H1 (cell line): ENCODE measurements around the gene OR1S2. TPM values are rescaled to one million over a fixed set of nuclear protein-coding genes. Genes with fewer than 3 reads are reported as not detected.

Experiments used
- CTCF ChIA-PET: fragments of 300-600 bp; sonication (Branson Sonifier 250); formaldehyde crosslinking; loops from one replicate; lab custom pipeline; 2021; ENCODE audit not compliant: partially characterized antibody; lab: Charles Lee
- POLR2A ChIA-PET: fragments of 300-600 bp; sonication (Branson Sonifier 250); formaldehyde crosslinking; loops from one replicate; lab custom pipeline; 2021; ENCODE audit warnings: inconsistent platforms; ENCODE audit not compliant: partially characterized antibody; lab: Charles Lee
- DNase-seq, 2 experiments: peaks; one replicate each; pipeline versions ENCODE4 v3.0.0 to v3.0.0-alpha.2; 2010 to 2022; ENCODE audit warnings: low spot score in 2 of 2, low read depth in 1 of 2, mixed read lengths in 1 of 2
- FAIRE-seq: peaks from 2 replicates; lab custom pipeline; 2011; peaks lifted over from hg19 to GRCh38; lab: Jason Lieb, UNC
- H2AFZ ChIP-seq: 2 replicates; pipeline ENCODE4 v1.8.1; 2012; ENCODE audit warnings: low read length, inconsistent platforms
- H2AK5ac ChIP-seq: 2 replicates; pipeline ENCODE4 v1.6.1; 2013; ENCODE audit warnings: low read depth, low read length
- H2BK120ac ChIP-seq: replicated peaks from 2 replicates; pipeline ENCODE3; 2013; ENCODE audit warnings: low read depth, low read length, inconsistent platforms
- H2BK12ac ChIP-seq: 2 replicates; pipeline ENCODE4 v1.6.1; 2013; ENCODE audit warnings: low read depth, low read length
- H2BK15ac ChIP-seq: 2 replicates; pipeline ENCODE4 v1.6.1; 2013; ENCODE audit warnings: low read length
- H2BK20ac ChIP-seq: 2 replicates; pipeline ENCODE4 v1.6.1; 2013; ENCODE audit warnings: low read length
- H2BK5ac ChIP-seq: 2 replicates; pipeline ENCODE4 v1.6.1; 2013; ENCODE audit warnings: low read depth, low read length
- H3K14ac ChIP-seq: 2 replicates; pipeline ENCODE4 v1.6.1; 2013; ENCODE audit warnings: inconsistent platforms; ENCODE audit not compliant: insufficient read length
- H3K18ac ChIP-seq: 2 replicates; pipeline ENCODE4 v1.6.1; 2013; ENCODE audit warnings: low read length; ENCODE audit errors: extremely low read depth
- H3K23ac ChIP-seq: 2 replicates; pipeline ENCODE4 v1.6.1; 2013; ENCODE audit warnings: inconsistent platforms; ENCODE audit not compliant: insufficient read length
- H3K23me2 ChIP-seq: 2 replicates; pipeline ENCODE4 v1.6.1; 2013; ENCODE audit warnings: low read depth, low read length
- H3K27ac ChIP-seq: 2 replicates; pipeline ENCODE4 v1.6.1; 2011; ENCODE audit warnings: low read depth, low read length, inconsistent platforms
- H3K27me3 ChIP-seq, 4 experiments: replicated peaks in 1 of 4; 1 replicate in 1 of 4; 2 replicates in 3 of 4; pipeline versions ENCODE4 v1.6.1 to v1.8.1; 2011 to 2013; ENCODE audit warnings: low read length in 3 of 4, mild to moderate bottlenecking in 3 of 4, inconsistent platforms in 2 of 4, mixed read lengths in 2 of 4, moderate library complexity in 1 of 4; ENCODE audit not compliant: control insufficient read depth in 3 of 4, insufficient read depth in 3 of 4; ENCODE audit errors: extremely low read depth in 1 of 4
- H3K36me3 ChIP-seq, 4 experiments: 2 replicates each; pipeline versions ENCODE4 v1.6.1 to v1.8.1; 2011 to 2013; ENCODE audit warnings: mild to moderate bottlenecking in 4 of 4, low read length in 3 of 4, moderate library complexity in 2 of 4, control low read depth in 1 of 4, inconsistent platforms in 1 of 4; ENCODE audit not compliant: insufficient read depth in 4 of 4, control insufficient read depth in 2 of 4
- H3K4ac ChIP-seq: replicated peaks from 2 replicates; pipeline ENCODE3; 2013; ENCODE audit warnings: low read length, low read depth, mixed read lengths, inconsistent platforms; ENCODE audit not compliant: insufficient read length
- H3K4me1 ChIP-seq, 4 experiments: replicated peaks in 1 of 4; 1 replicate in 1 of 4; 2 replicates in 3 of 4; pipeline versions ENCODE4 v1.6.1 to v1.8.1; 2011 to 2013; ENCODE audit warnings: low read length in 3 of 4, inconsistent platforms in 2 of 4, mixed read lengths in 1 of 4; ENCODE audit not compliant: insufficient read depth in 4 of 4, control insufficient read depth in 3 of 4
- H3K4me2 ChIP-seq, 2 experiments: 2 replicates each; pipeline versions ENCODE4 v1.6.1 to v1.8.1; 2011 to 2013; ENCODE audit warnings: low read depth in 2 of 2, low read length in 2 of 2, control low read depth in 1 of 2, inconsistent platforms in 1 of 2, mild to moderate bottlenecking in 1 of 2; ENCODE audit not compliant: insufficient read depth in 1 of 2
- H3K4me3 ChIP-seq, 4 experiments: fragments of 200-600, 300-600 bp in 1 of 4; sonication (generic), shearing (Covaris generic), sonication (Bioruptor Twin) in 1 of 4; 2 replicates each; pipeline versions ENCODE4 v1.5.1 to v1.8.1; 2011 to 2016; ENCODE audit warnings: low read length in 4 of 4, low read depth in 3 of 4, control low read depth in 2 of 4, inconsistent platforms in 2 of 4, mild to moderate bottlenecking in 2 of 4, mixed read lengths in 1 of 4, moderate library complexity in 1 of 4; ENCODE audit not compliant: insufficient read depth in 2 of 4; ENCODE audit errors: extremely low read depth in 1 of 4
- H3K56ac ChIP-seq: replicated peaks from 2 replicates; pipeline ENCODE3; 2013; ENCODE audit warnings: low read depth, mild to moderate bottlenecking, mixed read lengths, low read length, inconsistent platforms; ENCODE audit not compliant: insufficient read length
- H3K79me1 ChIP-seq: 2 replicates; pipeline ENCODE4 v1.6.1; 2013; ENCODE audit warnings: low read depth, low read length, control low read depth
- H3K79me2 ChIP-seq, 2 experiments: 2 replicates each; pipeline versions ENCODE4 v1.6.1 to v1.8.1; 2012 to 2013; ENCODE audit warnings: low read length in 2 of 2, mild to moderate bottlenecking in 2 of 2, inconsistent platforms in 1 of 2; ENCODE audit not compliant: insufficient read depth in 2 of 2, control insufficient read depth in 1 of 2
- H3K9ac ChIP-seq, 4 experiments: replicated peaks in 1 of 4; 1 replicate in 1 of 4; 2 replicates in 3 of 4; pipeline versions ENCODE4 v1.6.1 to v1.8.1; 2011 to 2013; ENCODE audit warnings: low read depth in 3 of 4, low read length in 3 of 4, control low read depth in 2 of 4, mild to moderate bottlenecking in 2 of 4, moderate library complexity in 2 of 4, inconsistent platforms in 1 of 4; ENCODE audit errors: extremely low read depth in 1 of 4
- H3K9me3 ChIP-seq, 2 experiments: 2 replicates each; pipeline versions ENCODE4 v1.6.1 to v1.8.1; 2012 to 2013; ENCODE audit warnings: mild to moderate bottlenecking in 2 of 2, moderate library complexity in 2 of 2, control low read depth in 1 of 2, inconsistent platforms in 1 of 2, low read depth in 1 of 2, low read length in 1 of 2, mixed read lengths in 1 of 2; ENCODE audit not compliant: insufficient read depth in 2 of 2
- H4K20me1 ChIP-seq, 2 experiments: replicated peaks in 1 of 2; 2 replicates each; pipeline versions ENCODE3 to v1.8.1; 2011 to 2013; ENCODE audit warnings: inconsistent platforms in 2 of 2, low read length in 2 of 2, mild to moderate bottlenecking in 1 of 2; ENCODE audit not compliant: insufficient read depth in 2 of 2, control insufficient read depth in 1 of 2
- H4K5ac ChIP-seq: 2 replicates; pipeline ENCODE4 v1.6.1; 2013; ENCODE audit warnings: low read length, low read depth, mixed read lengths, inconsistent platforms; ENCODE audit not compliant: insufficient read length
- H4K8ac ChIP-seq: 2 replicates; pipeline ENCODE4 v1.8.0; 2013; ENCODE audit warnings: mild to moderate bottlenecking, moderate library complexity, low read length, inconsistent platforms; ENCODE audit not compliant: insufficient read depth; ENCODE audit errors: extremely low read depth
- H4K91ac ChIP-seq: replicated peaks from 2 replicates; pipeline ENCODE3; 2013; ENCODE audit warnings: low read length, mixed read lengths, inconsistent platforms; ENCODE audit not compliant: insufficient read length
- CEBPB ChIP-seq: IDR thresholded peaks from 2 replicates; pipeline ENCODE4 v1.6.1; 2012; ENCODE audit warnings: low read depth, low read length
- POLR2A ChIP-seq, 2 experiments: IDR thresholded peaks; 1 replicate in 1 of 2; 2 replicates in 1 of 2; pipeline ENCODE4 v1.6.1; 2011; ENCODE audit warnings: low read depth in 2 of 2, low read length in 2 of 2, mild to moderate bottlenecking in 2 of 2; ENCODE audit errors: control extremely low read depth in 1 of 2
- TBP ChIP-seq: IDR thresholded peaks from 2 replicates; pipeline ENCODE4 v1.6.1; 2011; ENCODE audit warnings: low read depth, low read length, improper control_type of control experiment
- WGBS, 2 experiments: shearing (Covaris generic) in 1 of 2; methylation state at CpG; one replicate each; pipeline versions ENCODE4 v1.1.6 to v1.1.7; 2013 to 2015; ENCODE audit warnings: low lambda C conversion rate in 2 of 2, mixed read lengths in 2 of 2, inconsistent platforms in 1 of 2, low coverage in 1 of 2, missing lambda C conversion rate in 1 of 2; ENCODE audit not compliant: insufficient replicate concordance in 2 of 2, insufficient coverage in 1 of 2, insufficient read length in 1 of 2; ENCODE audit errors: extremely low coverage in 1 of 2, missing lambda C conversion rate in 1 of 2; 5-methylcytosine and 5-hydroxymethylcytosine counted together
- polyA plus RNA-seq, 7 experiments: library from polyadenylated mRNA; depleted of rRNA in 3 of 7; stranded (reverse) in 5 of 7; unstranded in 2 of 7; fragments of >200 nt in 5 of 7; fragments of 200-250 nt in 2 of 7; gene quantifications; 1 replicate in 5 of 7; 2 replicates in 1 of 7; 4 replicates in 1 of 7; pipeline versions ENCODE4 v1.2.1 to v1.2.3, GENCODE V29; 2011 to 2013; ENCODE audit warnings: missing spikeins in 2 of 7, mixed read lengths in 2 of 7
- total RNA-seq: library from RNA; stranded (reverse); fragmentation: NEBNext Ultra II Directional; extraction: Animal tissue kit (Norgen Biotek cat#: 25700); gene quantifications from 2 replicates; pipeline ENCODE4 v1.2.1, GENCODE V29; 2021

OR1S2 gene
- total and polyA plus RNA-seq, 2 of the 8 experiments (the other 6 are each of a cell fraction or from before 2014, with no cell fraction given): not detected

- H3K23ac ChIP-seq: no peak overlapping the region
- no peaks in the 10 kb centered on the region for H3K23me2 ChIP-seq
- DNase-seq: no peak
- peaks cover 0 to 17% of the 10 kb centered on the region in 2 experiments; a peak in 2 of 4 replicates for H3K9me3 ChIP-seq
- no peak overlapping the region for H2BK15ac ChIP-seq
- H3K9ac ChIP-seq: no peak overlapping the region
- H2BK12ac ChIP-seq: no peak overlapping the region
- H4K5ac ChIP-seq: no peak overlapping the region
- H2BK20ac ChIP-seq: no peak overlapping the region
- CTCF ChIA-PET: no interaction called here
- TF ChIP-seq CEBPB (no peak), POLR2A (IDR thresholded peaks at IDR 0.05; ENCODE audit: control extremely low read depth in 1 of 2, low read depth in 2 of 2, low read length in 2 of 2) (no peak), TBP (no peak)
- TF ChIP-seq, all 59 proteins: peak for 0
- Histone ChIP-seq H3K27me3 (no peaks in the 10 kb centered on the region), H3K56ac (no peak overlapping the region), H4K20me1 (no peaks in the 10 kb centered on the region), H2AFZ (no peak overlapping the region), H2AK5ac (no peak overlapping the region), H3K14ac (no peak overlapping the region), H3K4me2 (no peak overlapping the region), H3K79me2 (no peaks in the 10 kb centered on the region), H4K91ac (no peak overlapping the region), H3K79me1 (no peaks in the 10 kb centered on the region), H4K8ac (no peak overlapping the region), H2BK120ac (no peak overlapping the region), H3K27ac (no peak overlapping the region), H3K36me3 (no peaks in the 10 kb centered on the region), H3K4me3 (no peak overlapping the region), H2BK5ac (no peak overlapping the region), H3K4me1 (no peaks in the 10 kb centered on the region), H3K4ac (no peak overlapping the region), H3K18ac (no peak overlapping the region)
- POLR2A ChIA-PET: no interaction called here
- no peak for FAIRE-seq
- WGBS, 2 experiments: 94% methylated on average over 4 of the region's 4 CpGs; no CpG with 5 or more reads in 1 of the 2 experiments
Observed at GRCh38 chr11:58186938-58187337, 17.0 kb downstream of the OR1S2 start.
